A549 (cell line): Measurements from ENCODE around the gene NDRG2. TPM values are rescaled to one million over a fixed set of nuclear protein-coding genes. Genes with fewer than 3 reads are reported as not detected.
A peak's percentile ranks its signal among the peaks of the same experiment; 100 is the strongest.

Source experiments
- ATAC-seq, 2 experiments: fragments of 200-7000 bp in 1 of 2; fragments of >200 bp in 1 of 2; cut with Nextera tagmentation in 1 of 2; cut with Tn5 transposase in 1 of 2; 3 replicates each; pipeline versions ENCODE4 v1.8.0 to v1.9.1; 2018 to 2020; ENCODE audit warnings: mild to moderate bottlenecking in 1 of 2, moderate library complexity in 1 of 2
- CTCF ChIA-PET: fragments of 300-600 bp; sonication (Branson Sonifier 250); formaldehyde crosslinking; extraction: SDS; loops from one replicate; lab custom pipeline; 2021; ENCODE audit warnings: antibody characterized with exemption, inconsistent platforms; lab: Yijun Ruan, JAX
- POLR2A ChIA-PET: fragments of 350-600 bp; formaldehyde crosslinking; extraction: SDS; loops from one replicate; lab custom pipeline; 2021; ENCODE audit warnings: antibody characterized with exemption, inconsistent platforms; lab: Yijun Ruan, JAX
- DNase-seq, 2 experiments: peaks; one replicate each; pipeline versions ENCODE4 v3.0.0 to v3.0.0-alpha.2; 2011 to 2016; ENCODE audit warnings: low read depth in 1 of 2, low spot score in 1 of 2
- FAIRE-seq: peaks from 2 replicates; lab custom pipeline; 2011; peaks lifted over from hg19 to GRCh38; lab: Jason Lieb, UNC
- H3K27ac ChIP-seq, 2 experiments: fragments of >200 bp; sonication (Bioruptor Twin); formaldehyde crosslinking; 3 replicates each; pipeline ENCODE4 v1.5.1; 2016 to 2017
- H3K4me1 ChIP-seq: fragments of >200 bp; sonication (Bioruptor Twin); formaldehyde crosslinking; 3 replicates; pipeline ENCODE4 v1.6.1; 2016
- H3K4me2 ChIP-seq: fragments of >200 bp; sonication (Bioruptor Twin); formaldehyde crosslinking; 3 replicates; pipeline ENCODE4 v1.6.1; 2016
- H3K4me3 ChIP-seq: fragments of >200 bp; sonication (Bioruptor Twin); formaldehyde crosslinking; 3 replicates; pipeline ENCODE4 v1.5.1; 2016
- H3K9me3 ChIP-seq: fragments of >200 bp; sonication (Bioruptor Twin); formaldehyde crosslinking; 3 replicates; pipeline ENCODE4 v1.6.1; 2016
- BHLHE40 ChIP-seq: IDR thresholded peaks from 2 replicates; pipeline ENCODE4 v1.6.1; 2012; ENCODE audit warnings: low read depth, low read length, inconsistent platforms
- CBX2 ChIP-seq: fragments of 200-600 bp; sonication (generic); IDR thresholded peaks from 2 replicates; pipeline ENCODE4 v1.6.1; 2016; ENCODE audit warnings: low read depth, mild to moderate bottlenecking, borderline replicate concordance
- CBX8 ChIP-seq: fragments of 200-600 bp; sonication (generic); IDR thresholded peaks from 2 replicates; pipeline ENCODE4 v1.6.1; 2016
- CEBPB ChIP-seq, 2 experiments: fragments of >200 bp in 1 of 2; sonication (Bioruptor Twin) in 1 of 2; formaldehyde crosslinking in 1 of 2; IDR thresholded peaks; 2 replicates each; pipeline ENCODE4 v1.6.1; 2012 to 2016
- CHD2 ChIP-seq: fragments of 150-350 bp; IDR thresholded peaks from 2 replicates; pipeline ENCODE4 v1.6.1; 2014; ENCODE audit warnings: low read length; ENCODE audit not compliant: partially characterized antibody
- EHF ChIP-seq: fragments of 250-450 bp; sonication (Bioruptor Pico); IDR thresholded peaks from 2 replicates; pipeline ENCODE4 v1.5.0; 2020; ENCODE audit warnings: mild to moderate bottlenecking
- EHMT2 ChIP-seq: fragments of 200-600 bp; sonication (generic); IDR thresholded peaks from 2 replicates; pipeline ENCODE4 v1.6.1; 2016; ENCODE audit warnings: antibody characterized with exemption, low read depth, mild to moderate bottlenecking, moderate library complexity
- EP300 ChIP-seq, 2 experiments: fragments of >200 bp; sonication (Bioruptor Twin); formaldehyde crosslinking; IDR thresholded peaks; 2 replicates in 1 of 2; 3 replicates in 1 of 2; pipeline ENCODE4 v1.6.1; 2016 to 2017
- ESRRA ChIP-seq: fragments of 150-350 bp; IDR thresholded peaks from 2 replicates; pipeline ENCODE4 v1.6.1; 2014; ENCODE audit warnings: mild to moderate bottlenecking, low read length, borderline replicate concordance
- FOSB ChIP-seq: fragments of 250-450 bp; sonication (Bioruptor Pico); IDR thresholded peaks from 2 replicates; pipeline ENCODE4 v1.5.0; 2020; ENCODE audit warnings: mild to moderate bottlenecking, moderate library complexity
- FOSL2 ChIP-seq, 2 experiments: fragments of 450-650 bp in 1 of 2; fragments of >200 bp in 1 of 2; sonication (Bioruptor Twin) in 1 of 2; formaldehyde crosslinking; IDR thresholded peaks; 2 replicates each; pipeline versions ENCODE4 v1.5.0 to v1.6.1; 2016 to 2020; ENCODE audit warnings: mild to moderate bottlenecking in 1 of 2, moderate library complexity in 1 of 2
- FOXS1 ChIP-seq: fragments of 250-450 bp; sonication (Bioruptor Pico); IDR thresholded peaks from 2 replicates; pipeline ENCODE4 v1.5.0; 2020; ENCODE audit warnings: mild to moderate bottlenecking, moderate library complexity
- GATA3 ChIP-seq: IDR thresholded peaks from 2 replicates; pipeline ENCODE4 v1.6.1; 2012; ENCODE audit warnings: borderline replicate concordance
- HDAC2 ChIP-seq: fragments of 200-600 bp; sonication (generic); IDR thresholded peaks from 2 replicates; pipeline ENCODE4 v1.6.1; 2016
- HEYL ChIP-seq: fragments of 250-450 bp; sonication (Bioruptor Pico); IDR thresholded peaks from 2 replicates; pipeline ENCODE4 v1.8.0; 2021; ENCODE audit warnings: mild to moderate bottlenecking, moderate library complexity
- JUN ChIP-seq, 2 experiments: fragments of >200 bp; sonication (Bioruptor Twin); formaldehyde crosslinking; IDR thresholded peaks; 2 replicates in 1 of 2; 3 replicates in 1 of 2; pipeline ENCODE4 v1.6.1; 2016 to 2017
- JUNB ChIP-seq: fragments of >200 bp; sonication (Bioruptor Twin); formaldehyde crosslinking; IDR thresholded peaks from 2 replicates; pipeline ENCODE4 v1.6.1; 2016
- KDM1A ChIP-seq: fragments of 200-600 bp; sonication (generic); IDR thresholded peaks from 2 replicates; pipeline ENCODE4 v1.6.1; 2016; ENCODE audit warnings: low read depth, mild to moderate bottlenecking
- MAZ ChIP-seq: fragments of 150-350 bp; IDR thresholded peaks from 2 replicates; pipeline ENCODE4 v1.6.1; 2014; ENCODE audit warnings: antibody characterized with exemption, low read depth, low read length, borderline replicate concordance
- MYC ChIP-seq: IDR thresholded peaks from 2 replicates; pipeline ENCODE4 v1.6.1; 2012; ENCODE audit warnings: mild to moderate bottlenecking, inconsistent platforms, low read length, improper control_type of control experiment, borderline replicate concordance
- NFE2L2 ChIP-seq: fragments of 150-350 bp; conservative IDR thresholded peaks from 2 replicates; pipeline ENCODE4 v1.6.1; 2014; ENCODE audit warnings: low read length
- NPAS2 ChIP-seq: fragments of 250-450 bp; sonication (Bioruptor Pico); IDR thresholded peaks from 2 replicates; pipeline ENCODE4 v1.8.0; 2022; ENCODE audit warnings: mild to moderate bottlenecking, moderate library complexity, borderline replicate concordance
- PHF8 ChIP-seq: fragments of 200-600 bp; sonication (generic); IDR thresholded peaks from 2 replicates; pipeline ENCODE4 v1.6.1; 2016; ENCODE audit warnings: low read depth, mild to moderate bottlenecking, antibody characterized with exemption, moderate library complexity, borderline replicate concordance
- POLR2A ChIP-seq: IDR thresholded peaks from 2 replicates; pipeline ENCODE4 v1.6.1; 2012; ENCODE audit warnings: mild to moderate bottlenecking, low read length
- POLR2AphosphoS2 ChIP-seq: conservative IDR thresholded peaks from 2 replicates; pipeline ENCODE4 v1.6.1; 2012; ENCODE audit warnings: low read length, improper control_type of control experiment, inconsistent platforms
- RAD21 ChIP-seq, 2 experiments: fragments of >200 bp in 1 of 2; sonication (Bioruptor Twin) in 1 of 2; formaldehyde crosslinking in 1 of 2; IDR thresholded peaks in 1 of 2; conservative IDR thresholded peaks in 1 of 2; 2 replicates in 1 of 2; 3 replicates in 1 of 2; pipeline ENCODE4 v1.6.1; 2012 to 2018; ENCODE audit warnings: inconsistent platforms in 1 of 2
- RARB ChIP-seq: fragments of 250-450 bp; sonication (Bioruptor Pico); IDR thresholded peaks from 2 replicates; pipeline ENCODE4 v1.8.0; 2021; ENCODE audit warnings: mild to moderate bottlenecking, moderate library complexity
- RCOR1 ChIP-seq: fragments of 150-350 bp; IDR thresholded peaks from 2 replicates; pipeline ENCODE4 v1.6.1; 2014; ENCODE audit warnings: antibody characterized with exemption, low read length, low read depth
- RFX5 ChIP-seq: fragments of 450-650 bp; IDR thresholded peaks from 2 replicates; pipeline ENCODE4 v1.7.1; 2014; ENCODE audit warnings: antibody characterized with exemption, mild to moderate bottlenecking, moderate library complexity
- RNF2 ChIP-seq: fragments of 200-600 bp; sonication (generic); IDR thresholded peaks from 2 replicates; pipeline ENCODE4 v1.6.1; 2016; ENCODE audit warnings: low read depth, mild to moderate bottlenecking, antibody characterized with exemption, moderate library complexity, borderline replicate concordance
- SMC3 ChIP-seq: fragments of >200 bp; sonication (Bioruptor Twin); formaldehyde crosslinking; IDR thresholded peaks from 3 replicates; pipeline ENCODE4 v1.6.1; 2018; ENCODE audit warnings: inconsistent platforms
- SREBF2 ChIP-seq: fragments of 450-650 bp; IDR thresholded peaks from 2 replicates; pipeline ENCODE4 v1.6.1; 2014; ENCODE audit warnings: mild to moderate bottlenecking, moderate library complexity
- ZNF302 ChIP-seq: fragments of 250-450 bp; sonication (Bioruptor Pico); IDR thresholded peaks from 2 replicates; pipeline ENCODE4 v1.9.0; 2021; ENCODE audit warnings: inconsistent platforms, mild to moderate bottlenecking, moderate library complexity
- WGBS: methylation state at CpG from one replicate; pipeline ENCODE4 v1.1.6; 2017; ENCODE audit errors: missing lambda C conversion rate; 5-methylcytosine and 5-hydroxymethylcytosine counted together
- polyA plus RNA-seq, 4 experiments: library from polyadenylated mRNA; depleted of rRNA in 3 of 4; stranded (reverse); fragments of >200 nt; fragmentation: RNase III in 1 of 4; extraction: RNeasy Plus Mini Kit Qiagen cat#74134 plus additional on column Dnase treatment in 1 of 4; gene quantifications; 2 replicates in 3 of 4; 3 replicates in 1 of 4; pipeline ENCODE4 v1.2.3, GENCODE V29; 2011 to 2017
- TF ChIP-seq, protein P1 (sequence below): fragments of 450-650 bp; IDR thresholded peaks from 2 replicates; pipeline ENCODE4 v1.6.1; 2014; ENCODE audit warnings: antibody characterized with exemption
- TF ChIP-seq, protein P2 (sequence below): IDR thresholded peaks from 2 replicates; pipeline ENCODE4 v1.6.1; 2012
- TF ChIP-seq, protein P3 (sequence below): fragments of >200 bp; sonication (Bioruptor Twin); formaldehyde crosslinking; IDR thresholded peaks from 3 replicates; pipeline ENCODE4 v1.5.1; 2016
- TF ChIP-seq, protein P4 (sequence below): fragments of 250-450 bp; sonication (Bioruptor Pico); IDR thresholded peaks from 2 replicates; pipeline ENCODE4 v1.5.0; 2021; ENCODE audit warnings: mild to moderate bottlenecking, moderate library complexity, borderline replicate concordance
- TF ChIP-seq, protein P5 (sequence below): IDR thresholded peaks from 2 replicates; pipeline ENCODE4 v1.6.1; 2012; ENCODE audit warnings: low read depth, borderline replicate concordance

NDRG2 gene
- polyA plus RNA-seq, 2 of the 4 experiments (the other 2 are of a cell fraction): 4.7 to 6.8 TPM

DNA sequence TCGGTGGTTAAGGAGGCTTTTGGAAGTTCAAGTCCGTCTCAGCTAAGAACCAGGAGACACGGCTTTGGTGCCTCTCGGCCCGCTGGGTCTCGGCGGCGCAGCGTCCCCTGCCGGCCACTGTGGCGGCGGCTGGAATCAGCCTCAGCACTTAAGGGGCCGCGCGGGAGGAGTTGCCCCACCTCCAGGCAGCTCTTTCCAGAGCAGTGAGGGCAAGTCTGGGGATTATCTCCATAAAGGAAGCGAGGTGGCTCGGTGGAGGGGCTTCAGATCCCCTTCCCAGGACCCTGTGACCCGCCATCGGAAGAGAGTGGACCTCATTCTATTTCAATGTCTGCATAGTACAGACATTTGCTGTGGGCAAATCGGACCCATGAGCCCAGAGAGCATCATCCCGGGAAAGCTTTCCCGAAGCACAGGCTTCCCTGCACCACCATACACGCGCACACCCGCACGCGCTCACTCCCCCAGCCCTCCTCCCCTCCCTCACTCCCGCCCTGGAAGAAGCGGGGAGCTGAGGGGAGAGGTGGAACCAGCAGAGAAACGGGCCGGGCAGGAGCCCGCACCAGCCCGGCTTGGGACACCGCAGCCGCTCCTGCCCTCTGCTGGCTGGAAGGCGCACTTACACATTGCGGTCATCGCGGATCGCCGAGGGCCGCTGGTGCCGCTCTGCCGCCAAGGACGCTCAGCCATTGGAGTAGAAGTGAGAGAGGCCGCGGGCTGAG is 53.7 kb downstream of the NDRG2 start:
- ATAC-seq (peak; percentile 93 to 95), DNase-seq (peak; percentile 76 to 87), FAIRE-seq (peak; percentile 67)
- ChIA-PET POLR2A (interaction anchor here (0.6 to 1.5 kb wide), 7 partner anchors 10 to 123 kb away, joined by 3 to 11 read pairs (median 6); no protein-coding TSS in a partner anchor), CTCF (interaction anchor here (0.6 to 7.2 kb wide), 93 partner anchors 11 to 645 kb away, joined by 3 to 186 read pairs (median 5); partner anchors contain the start of genes METTL17, SLC39A2, TMEM253 and TPPP2)
- Histone ChIP-seq H3K4me1 (peaks cover 19% of the 10 kb centered on the region), H3K27ac (peak overlapping the region; percentile 89 to 90), H3K4me2 (peak overlapping the region; percentile 79), H3K9me3 (no peaks in the 10 kb centered on the region), H3K4me3 (peak overlapping the region; percentile 67)
- 3% methylated on average over 28 of the region's 47 CpGs for WGBS
- TF ChIP-seq NFE2L2 (no peak), SREBF2 (no peak), BHLHE40 (no peak), MYC (no peak), POLR2AphosphoS2 (no peak), ESRRA (no peak), KDM1A (no peak), RNF2 (no peak), FOSL2 (IDR thresholded peaks at IDR 0.05) (no peak), FOSL2 (CRISPR knock-in tag; IDR thresholded peaks at IDR 0.05) (no peak), POLR2A (peak; percentile 47; the same call in 1 of the 2 replicates), FOSB (CRISPR knock-in tag) (no peak), JUNB (no peak), EHF (CRISPR knock-in tag) (no peak), MAZ (no peak), HDAC2 (no peak), EHMT2 (no peak), RARB (CRISPR knock-in tag) (no peak), CBX8 (no peak), RCOR1 (no peak), CHD2 (no peak), SMC3 (peak; percentile 66), GATA3 (0 out of 2 replicates have a peak, but pooled peaks have one; percentile 13), RAD21 (conservative IDR thresholded peaks at IDR 0.05 in 1 of 2, IDR thresholded peaks at IDR 0.05 in 1 of 2) (peak; percentile 63 to 64), FOXS1 (CRISPR knock-in tag) (no peak), NPAS2 (CRISPR knock-in tag) (no peak), CBX2 (no peak), PHF8 (no peak), RFX5 (no peak), EP300 (IDR thresholded peaks at IDR 0.05) (no peak), JUN (IDR thresholded peaks at IDR 0.05) (peak in 1 of 2 experiments; percentile 51; a peak in 2 of 5 replicates), CEBPB (IDR thresholded peaks at IDR 0.05) (no peak; a peak in 1 of 4 replicates), HEYL (no peak), ZNF302 (CRISPR knock-in tag) (no peak)
- TF ChIP-seq, protein P1, sequence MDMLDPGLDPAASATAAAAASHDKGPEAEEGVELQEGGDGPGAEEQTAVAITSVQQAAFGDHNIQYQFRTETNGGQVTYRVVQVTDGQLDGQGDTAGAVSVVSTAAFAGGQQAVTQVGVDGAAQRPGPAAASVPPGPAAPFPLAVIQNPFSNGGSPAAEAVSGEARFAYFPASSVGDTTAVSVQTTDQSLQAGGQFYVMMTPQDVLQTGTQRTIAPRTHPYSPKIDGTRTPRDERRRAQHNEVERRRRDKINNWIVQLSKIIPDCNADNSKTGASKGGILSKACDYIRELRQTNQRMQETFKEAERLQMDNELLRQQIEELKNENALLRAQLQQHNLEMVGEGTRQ: no peak
- TF ChIP-seq, protein P2, sequence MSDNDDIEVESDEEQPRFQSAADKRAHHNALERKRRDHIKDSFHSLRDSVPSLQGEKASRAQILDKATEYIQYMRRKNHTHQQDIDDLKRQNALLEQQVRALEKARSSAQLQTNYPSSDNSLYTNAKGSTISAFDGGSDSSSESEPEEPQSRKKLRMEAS: no peak; the same call in none of the 2 replicates
- TF ChIP-seq, protein P3, sequence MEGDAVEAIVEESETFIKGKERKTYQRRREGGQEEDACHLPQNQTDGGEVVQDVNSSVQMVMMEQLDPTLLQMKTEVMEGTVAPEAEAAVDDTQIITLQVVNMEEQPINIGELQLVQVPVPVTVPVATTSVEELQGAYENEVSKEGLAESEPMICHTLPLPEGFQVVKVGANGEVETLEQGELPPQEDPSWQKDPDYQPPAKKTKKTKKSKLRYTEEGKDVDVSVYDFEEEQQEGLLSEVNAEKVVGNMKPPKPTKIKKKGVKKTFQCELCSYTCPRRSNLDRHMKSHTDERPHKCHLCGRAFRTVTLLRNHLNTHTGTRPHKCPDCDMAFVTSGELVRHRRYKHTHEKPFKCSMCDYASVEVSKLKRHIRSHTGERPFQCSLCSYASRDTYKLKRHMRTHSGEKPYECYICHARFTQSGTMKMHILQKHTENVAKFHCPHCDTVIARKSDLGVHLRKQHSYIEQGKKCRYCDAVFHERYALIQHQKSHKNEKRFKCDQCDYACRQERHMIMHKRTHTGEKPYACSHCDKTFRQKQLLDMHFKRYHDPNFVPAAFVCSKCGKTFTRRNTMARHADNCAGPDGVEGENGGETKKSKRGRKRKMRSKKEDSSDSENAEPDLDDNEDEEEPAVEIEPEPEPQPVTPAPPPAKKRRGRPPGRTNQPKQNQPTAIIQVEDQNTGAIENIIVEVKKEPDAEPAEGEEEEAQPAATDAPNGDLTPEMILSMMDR: peak; percentile 86
- TF ChIP-seq, protein P4, sequence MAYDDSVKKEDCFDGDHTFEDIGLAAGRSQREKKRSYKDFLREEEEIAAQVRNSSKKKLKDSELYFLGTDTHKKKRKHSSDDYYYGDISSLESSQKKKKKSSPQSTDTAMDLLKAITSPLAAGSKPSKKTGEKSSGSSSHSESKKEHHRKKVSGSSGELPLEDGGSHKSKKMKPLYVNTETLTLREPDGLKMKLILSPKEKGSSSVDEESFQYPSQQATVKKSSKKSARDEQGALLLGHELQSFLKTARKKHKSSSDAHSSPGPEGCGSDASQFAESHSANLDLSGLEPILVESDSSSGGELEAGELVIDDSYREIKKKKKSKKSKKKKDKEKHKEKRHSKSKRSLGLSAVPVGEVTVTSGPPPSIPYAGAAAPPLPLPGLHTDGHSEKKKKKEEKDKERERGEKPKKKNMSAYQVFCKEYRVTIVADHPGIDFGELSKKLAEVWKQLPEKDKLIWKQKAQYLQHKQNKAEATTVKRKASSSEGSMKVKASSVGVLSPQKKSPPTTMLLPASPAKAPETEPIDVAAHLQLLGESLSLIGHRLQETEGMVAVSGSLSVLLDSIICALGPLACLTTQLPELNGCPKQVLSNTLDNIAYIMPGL (CRISPR knock-in tag): no peak
- TF ChIP-seq, protein P5, sequence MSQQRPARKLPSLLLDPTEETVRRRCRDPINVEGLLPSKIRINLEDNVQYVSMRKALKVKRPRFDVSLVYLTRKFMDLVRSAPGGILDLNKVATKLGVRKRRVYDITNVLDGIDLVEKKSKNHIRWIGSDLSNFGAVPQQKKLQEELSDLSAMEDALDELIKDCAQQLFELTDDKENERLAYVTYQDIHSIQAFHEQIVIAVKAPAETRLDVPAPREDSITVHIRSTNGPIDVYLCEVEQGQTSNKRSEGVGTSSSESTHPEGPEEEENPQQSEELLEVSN: no peak
